ENCODE measurements around the gene EEFSEC.

DNA sequence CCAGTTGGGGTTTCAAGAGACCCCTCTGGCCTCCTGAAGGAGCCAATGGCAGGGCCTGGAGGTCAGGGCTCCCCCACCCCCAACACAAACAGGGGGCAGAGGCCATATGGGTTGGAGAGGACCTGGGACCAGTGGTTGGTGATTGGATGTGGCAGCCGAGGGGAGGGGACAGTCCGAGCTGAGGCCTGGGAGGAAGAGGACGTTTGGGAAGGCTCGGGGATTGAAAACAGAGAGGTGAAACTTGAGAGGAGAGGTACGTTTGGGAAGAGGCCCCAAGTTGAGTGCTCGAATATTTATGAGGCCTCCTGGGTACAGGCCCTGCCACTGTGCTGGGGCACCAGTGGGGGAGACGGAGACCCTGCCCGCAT lies 259.7 kb downstream of the EEFSEC start:
- TF ChIP-seq POLR2AphosphoS5 (IDR thresholded peaks at IDR 0.05; ENCODE audit: insufficient read depth in 1 of 2, low read depth in 1 of 2): no peak
- no peak for TF ChIP-seq POLR2A (IDR thresholded peaks at IDR 0.05)
